Measurements from ENCODE around the gene SMOC2.
"Not testable (repeated sequence)": the region's sequence is repeated elsewhere in the genome, so short reads cannot be mapped to it uniquely, and the experiment has no call there.

Gene SMOC2

GRCh38 chr6:168670401-168670985 is 229.5 kb downstream of the SMOC2 start:
- no peak for DNase-seq

GRCh38 chr6:168671028-168671862 is 230.3 kb downstream of the SMOC2 start:
- no peak for DNase-seq

GRCh38 chr6:168671863-168672546 is 231.0 kb downstream of the SMOC2 start:
- DNase-seq: no peak

- no peak for DNase-seq
Observed at GRCh38 chr6:168674595-168674994, 233.6 kb downstream of the SMOC2 start.

- no peak for DNase-seq
Observed at GRCh38 chr6:168675375-168675774, 234.4 kb downstream of the SMOC2 start.

- DNase-seq: no peak
Observed at GRCh38 chr6:168675933-168676551, 235.1 kb downstream of the SMOC2 start.

- DNase-seq: no peak
Observed at GRCh38 chr6:168676552-168677322, 235.8 kb downstream of the SMOC2 start.

- not testable (repeated sequence) for DNase-seq
Observed at GRCh38 chr6:168677323-168677781, 236.4 kb downstream of the SMOC2 start.

- DNase-seq: no peak
Observed at GRCh38 chr6:168678077-168678476, 237.1 kb downstream of the SMOC2 start.

GRCh38 chr6:168678588-168678987 is 237.6 kb downstream of the SMOC2 start:
- no peak for DNase-seq

GRCh38 chr6:168681748-168682147 is 240.8 kb downstream of the SMOC2 start:
- no peak for DNase-seq

- DNase-seq: no peak
Observed at GRCh38 chr6:168683621-168684020, 242.6 kb downstream of the SMOC2 start.

GRCh38 chr6:168684471-168684870 is 243.5 kb downstream of the SMOC2 start:
- DNase-seq: no peak

GRCh38 chr6:168684906-168685305 is 243.9 kb downstream of the SMOC2 start:
- no peak for DNase-seq

- no peak for DNase-seq
Observed at GRCh38 chr6:168686029-168686738, 245.2 kb downstream of the SMOC2 start.

GRCh38 chr6:168686831-168687730 is 246.1 kb downstream of the SMOC2 start:
- no peak for DNase-seq

GRCh38 chr6:168690271-168690670 is 249.3 kb downstream of the SMOC2 start:
- DNase-seq: no peak

GRCh38 chr6:168691774-168692173 is 250.8 kb downstream of the SMOC2 start:
- no peak for DNase-seq

- DNase-seq: no peak
Observed at GRCh38 chr6:168692193-168692914, 251.4 kb downstream of the SMOC2 start.

- not testable (repeated sequence) for DNase-seq
Observed at GRCh38 chr6:168692915-168693257, 251.9 kb downstream of the SMOC2 start.
